Left lung (tissue), 10 donors: ENCODE measurements around the gene RAPSN. TPM values are rescaled to one million over a fixed set of nuclear protein-coding genes. Genes with fewer than 3 reads are reported as not detected.

Experiments
- ATAC-seq: fragments of 200-7000 bp; cut with Tn5 transposase; one replicate; pipeline ENCODE4 v1.9.1; 2020; ENCODE audit warnings: moderate library complexity
- DNase-seq, 4 donors: peaks; one replicate each; pipeline ENCODE4 v3.0.0-alpha.2; 2013 to 2020
- H3K27ac ChIP-seq, 2 donors: fragments of 200-600 bp; sonication (generic) in 1 of 2; one replicate each; pipeline versions ENCODE4 v1.5.0 to v1.8.0; 2020 to 2021
- H3K27me3 ChIP-seq, 2 donors: fragments of 200-600 bp; sonication (generic) in 1 of 2; one replicate each; pipeline versions ENCODE4 v1.5.0 to v1.8.0; 2020 to 2021
- H3K36me3 ChIP-seq, 2 donors: fragments of 200-600 bp; sonication (generic) in 1 of 2; one replicate each; pipeline versions ENCODE4 v1.5.0 to v1.8.0; 2020 to 2021
- H3K4me1 ChIP-seq, 2 donors: fragments of 200-600 bp; one replicate each; pipeline ENCODE4 v1.8.0; 2021
- H3K4me3 ChIP-seq, 2 donors: fragments of 200-600 bp; sonication (generic) in 1 of 2; one replicate each; pipeline versions ENCODE4 v1.5.0 to v1.8.0; 2020 to 2021; ENCODE audit warnings: mild to moderate bottlenecking in 1 of 2
- H3K9me3 ChIP-seq, 2 donors: fragments of 200-600 bp; sonication (generic) in 1 of 2; one replicate each; pipeline versions ENCODE4 v1.5.0 to v1.8.0; 2020 to 2021
- CTCF ChIP-seq, 2 donors: fragments of 200-600 bp; sonication (generic) in 1 of 2; IDR thresholded peaks; one replicate each; pipeline versions ENCODE4 v1.5.0 to v1.8.0; 2021; ENCODE audit warnings: antibody characterized with exemption in 2 of 2
- intact Hi-C, 2 donors: fragments of 100-400 bp; cut with DNase I; formaldehyde crosslinking; loops; one replicate each; pipeline versions ENCODE4 v1.11.2 to v1.14.2; 2022
- polyA plus RNA-seq, 6 donors: library from polyadenylated mRNA; unstranded; fragments of 120-200 nt; gene quantifications; one replicate each; pipeline ENCODE4 v1.2.1, GENCODE V29; 2013; ENCODE audit not compliant: insufficient read length in 6 of 6
- total RNA-seq, 2 donors: library from RNA; stranded (reverse); fragmentation: NEBNext Ultra II Directional; extraction: Animal tissue kit (Norgen Biotek cat#: 25700); gene quantifications; one replicate each; pipeline ENCODE4 v1.2.1, GENCODE V29; 2021
- donor health status: DM: no; HTN: yes; CAD: no.
- donor health status: DM: no; HTN: no; CAD: no.

The RAPSN gene
- total and polyA plus RNA-seq, 8 donors: 0.26 to 1.0 (median 0.51) TPM

- no peak overlapping the region for H3K4me3 ChIP-seq
- no peaks in the 10 kb centered on the region for H3K36me3 ChIP-seq
- no peak overlapping the region for H3K27ac ChIP-seq
- DNase-seq (no peak), ATAC-seq (no peak)
- TF ChIP-seq CTCF (IDR thresholded peaks at IDR 0.05): no peak
- intact Hi-C loops: no loop called here
- no peaks in the 10 kb centered on the region for H3K27me3 ChIP-seq
- no peaks in the 10 kb centered on the region for H3K4me1 ChIP-seq
- H3K9me3 ChIP-seq: no peaks in the 10 kb centered on the region
These were observed 5.8 kb downstream of the RAPSN start for GRCh38 chr11:47443028-47443700.

GRCh38 chr11:47442514-47442913 is 6.4 kb downstream of the RAPSN start:
- Histone ChIP-seq H3K27ac (no peak overlapping the region), H3K27me3 (no peaks in the 10 kb centered on the region), H3K9me3 (no peaks in the 10 kb centered on the region), H3K4me3 (no peak overlapping the region), H3K4me1 (no peaks in the 10 kb centered on the region), H3K36me3 (no peaks in the 10 kb centered on the region)
- DNase-seq: no peak
- TF ChIP-seq CTCF (IDR thresholded peaks at IDR 0.05): no peak
- no peak for ATAC-seq
- intact Hi-C loops: no loop called here

- Histone ChIP-seq H3K36me3 (no peaks in the 10 kb centered on the region), H3K4me1 (no peaks in the 10 kb centered on the region), H3K27me3 (no peaks in the 10 kb centered on the region), H3K4me3 (no peak overlapping the region), H3K9me3 (no peaks in the 10 kb centered on the region), H3K27ac (no peak overlapping the region)
- TF ChIP-seq CTCF (IDR thresholded peaks at IDR 0.05): no peak
- ATAC-seq: no peak
- DNase-seq: no peak
- intact Hi-C loops: no loop called here
These were observed 7.5 kb downstream of the RAPSN start for GRCh38 chr11:47441421-47441820.

- Histone ChIP-seq H3K9me3 (no peaks in the 10 kb centered on the region), H3K36me3 (no peaks in the 10 kb centered on the region), H3K4me1 (no peaks in the 10 kb centered on the region), H3K27me3 (no peaks in the 10 kb centered on the region), H3K27ac (no peak overlapping the region), H3K4me3 (no peak overlapping the region)
- DNase-seq (no peak), ATAC-seq (no peak)
- intact Hi-C loops: no loop called here
- no peak for TF ChIP-seq CTCF (IDR thresholded peaks at IDR 0.05)
These were observed 8.9 kb downstream of the RAPSN start for GRCh38 chr11:47440054-47440476.

- DNase-seq (no peak), ATAC-seq (no peak)
- H3K36me3 ChIP-seq: no peaks in the 10 kb centered on the region
- no peak for TF ChIP-seq CTCF (IDR thresholded peaks at IDR 0.05)
- no peak overlapping the region for H3K27ac ChIP-seq
- H3K4me1 ChIP-seq: no peaks in the 10 kb centered on the region
- H3K9me3 ChIP-seq: no peaks in the 10 kb centered on the region
- no peak overlapping the region for H3K4me3 ChIP-seq
- intact Hi-C loops: no loop called here
- no peaks in the 10 kb centered on the region for H3K27me3 ChIP-seq
These were observed 10.2 kb downstream of the RAPSN start for GRCh38 chr11:47438721-47439120.
